Retinal pigment epithelial cell (primary cell): Measurements from ENCODE around the gene SEC14L2.

Source experiments
- DNase-seq: peaks from one replicate; pipeline ENCODE4 v3.0.0-alpha.2; 2010; ENCODE audit warnings: low read depth
- H3K4me3 ChIP-seq: 2 replicates; pipeline ENCODE4 v1.5.1; 2011; ENCODE audit warnings: mild to moderate bottlenecking, low read length, control low read depth, moderate library complexity
- TF ChIP-seq, protein P1 (sequence below): conservative IDR thresholded peaks from 2 replicates; pipeline ENCODE4 v1.5.1; 2011; ENCODE audit warnings: low read depth, low read length, control low read depth, inconsistent platforms

The SEC14L2 gene

GRCh38 chr22:30429887-30430286 lies 33.1 kb downstream of the SEC14L2 start:
- H3K4me3 ChIP-seq, result no peak overlapping the region
- DNase-seq, result no peak
- TF ChIP-seq, protein P1, sequence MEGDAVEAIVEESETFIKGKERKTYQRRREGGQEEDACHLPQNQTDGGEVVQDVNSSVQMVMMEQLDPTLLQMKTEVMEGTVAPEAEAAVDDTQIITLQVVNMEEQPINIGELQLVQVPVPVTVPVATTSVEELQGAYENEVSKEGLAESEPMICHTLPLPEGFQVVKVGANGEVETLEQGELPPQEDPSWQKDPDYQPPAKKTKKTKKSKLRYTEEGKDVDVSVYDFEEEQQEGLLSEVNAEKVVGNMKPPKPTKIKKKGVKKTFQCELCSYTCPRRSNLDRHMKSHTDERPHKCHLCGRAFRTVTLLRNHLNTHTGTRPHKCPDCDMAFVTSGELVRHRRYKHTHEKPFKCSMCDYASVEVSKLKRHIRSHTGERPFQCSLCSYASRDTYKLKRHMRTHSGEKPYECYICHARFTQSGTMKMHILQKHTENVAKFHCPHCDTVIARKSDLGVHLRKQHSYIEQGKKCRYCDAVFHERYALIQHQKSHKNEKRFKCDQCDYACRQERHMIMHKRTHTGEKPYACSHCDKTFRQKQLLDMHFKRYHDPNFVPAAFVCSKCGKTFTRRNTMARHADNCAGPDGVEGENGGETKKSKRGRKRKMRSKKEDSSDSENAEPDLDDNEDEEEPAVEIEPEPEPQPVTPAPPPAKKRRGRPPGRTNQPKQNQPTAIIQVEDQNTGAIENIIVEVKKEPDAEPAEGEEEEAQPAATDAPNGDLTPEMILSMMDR, result no peak

- TF ChIP-seq, protein P1, result peak; percentile 3
- DNase-seq, result no peak
- no peak overlapping the region for H3K4me3 ChIP-seq
Measured at GRCh38 chr22:30430933-30431332, 34.1 kb downstream of the SEC14L2 start.

- TF ChIP-seq, protein P1, result no peak
- no peak overlapping the region for H3K4me3 ChIP-seq
- DNase-seq, result no peak
Measured at GRCh38 chr22:30432096-30432495, 35.3 kb downstream of the SEC14L2 start.

DNA sequence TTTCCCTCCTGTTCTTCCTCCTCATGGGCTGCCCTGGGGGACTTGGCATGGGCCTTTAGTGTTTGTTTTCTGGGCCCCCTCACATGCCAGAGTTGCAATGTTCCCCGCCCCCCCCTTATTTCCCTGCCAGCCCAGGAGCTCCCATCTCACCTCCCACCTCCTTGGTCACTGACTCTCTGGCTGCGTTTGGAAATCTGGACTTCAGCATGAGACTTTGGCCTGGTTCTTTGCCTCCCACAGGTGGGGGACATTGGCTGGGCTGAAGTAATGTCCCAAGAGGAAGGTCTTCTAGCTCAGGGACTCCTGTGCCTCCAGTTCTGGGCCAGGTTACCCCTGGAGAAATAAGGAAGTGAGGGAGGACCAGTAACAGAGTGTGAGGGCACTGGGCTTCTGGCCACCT lies 35.7 kb downstream of the SEC14L2 start:
- no peak overlapping the region for H3K4me3 ChIP-seq
- DNase-seq, result no peak
- TF ChIP-seq, protein P1, result no peak

GRCh38 chr22:30433227-30433626 lies 36.4 kb downstream of the SEC14L2 start:
- H3K4me3 ChIP-seq, result no peak overlapping the region
- DNase-seq, result no peak
- TF ChIP-seq, protein P1, result no peak

- TF ChIP-seq, protein P1, result no peak
- DNase-seq, result no peak
- H3K4me3 ChIP-seq, result no peak overlapping the region
Measured at GRCh38 chr22:30433773-30434172, 37.0 kb downstream of the SEC14L2 start.

- no peak for DNase-seq
- no peak overlapping the region for H3K4me3 ChIP-seq
Measured at GRCh38 chr22:30434843-30435242, 38.0 kb downstream of the SEC14L2 start.

More at GRCh38 chr22:30434843-30435242, 38.0 kb downstream of the SEC14L2 start:
- TF ChIP-seq, protein P1, result no peak
